ENCODE data around the gene SESTD1. TPM values are rescaled to one million over a fixed set of nuclear protein-coding genes. Genes with fewer than 3 reads are reported as not detected.
A peak's percentile ranks its signal among the peaks of the same experiment; 100 is the strongest.

SESTD1 gene, protein sequence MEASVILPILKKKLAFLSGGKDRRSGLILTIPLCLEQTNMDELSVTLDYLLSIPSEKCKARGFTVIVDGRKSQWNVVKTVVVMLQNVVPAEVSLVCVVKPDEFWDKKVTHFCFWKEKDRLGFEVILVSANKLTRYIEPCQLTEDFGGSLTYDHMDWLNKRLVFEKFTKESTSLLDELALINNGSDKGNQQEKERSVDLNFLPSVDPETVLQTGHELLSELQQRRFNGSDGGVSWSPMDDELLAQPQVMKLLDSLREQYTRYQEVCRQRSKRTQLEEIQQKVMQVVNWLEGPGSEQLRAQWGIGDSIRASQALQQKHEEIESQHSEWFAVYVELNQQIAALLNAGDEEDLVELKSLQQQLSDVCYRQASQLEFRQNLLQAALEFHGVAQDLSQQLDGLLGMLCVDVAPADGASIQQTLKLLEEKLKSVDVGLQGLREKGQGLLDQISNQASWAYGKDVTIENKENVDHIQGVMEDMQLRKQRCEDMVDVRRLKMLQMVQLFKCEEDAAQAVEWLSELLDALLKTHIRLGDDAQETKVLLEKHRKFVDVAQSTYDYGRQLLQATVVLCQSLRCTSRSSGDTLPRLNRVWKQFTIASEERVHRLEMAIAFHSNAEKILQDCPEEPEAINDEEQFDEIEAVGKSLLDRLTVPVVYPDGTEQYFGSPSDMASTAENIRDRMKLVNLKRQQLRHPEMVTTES
- total RNA-seq, result 17.9 and 25.2 TPM in 2 replicates

DNA sequence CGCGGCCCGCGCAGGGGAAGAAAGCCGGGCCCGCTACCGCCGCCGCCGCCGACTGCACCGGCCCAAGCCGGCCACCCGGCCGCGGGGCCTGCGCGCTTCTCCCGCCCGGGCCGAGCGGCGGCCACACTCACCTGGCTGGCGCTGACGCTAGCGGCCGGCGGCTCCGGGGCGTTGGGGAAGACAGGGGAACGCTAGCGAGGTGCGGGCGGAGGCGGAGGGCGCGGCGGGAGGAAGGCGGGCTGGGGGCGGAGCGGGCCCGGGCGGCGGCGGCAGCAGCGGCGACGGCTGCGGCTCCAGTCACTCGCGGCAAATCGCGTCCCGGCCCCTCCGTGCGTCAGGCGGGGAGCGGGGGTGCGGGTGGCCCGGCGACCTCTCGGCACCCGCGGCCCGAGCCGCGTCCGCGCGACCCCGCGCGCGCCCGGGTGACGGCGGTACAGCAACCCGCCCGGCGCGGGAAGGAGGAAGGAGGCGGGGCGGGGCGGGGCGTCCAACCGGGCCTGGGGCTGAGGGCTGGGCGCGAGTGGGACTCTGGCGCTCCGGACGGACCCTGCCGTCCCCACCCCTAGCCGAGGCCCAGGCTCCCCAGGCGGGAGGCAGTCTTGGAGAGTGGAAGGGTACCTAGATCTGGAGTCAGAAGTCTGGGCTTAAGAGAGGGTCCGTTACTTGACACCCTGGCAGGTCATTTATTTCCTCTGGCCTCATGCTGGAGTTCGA lies at the start of gene SESTD1:
TSS of gene SESTD1 (minus strand) at position 465 of the 714 bp plus-strand sequence. CDS start 72,991 bp downstream, outside the sequence.
- DNase-seq (ENCODE audit: low read depth in 2 of 2), result peak; percentile 53 to 64

DNA sequence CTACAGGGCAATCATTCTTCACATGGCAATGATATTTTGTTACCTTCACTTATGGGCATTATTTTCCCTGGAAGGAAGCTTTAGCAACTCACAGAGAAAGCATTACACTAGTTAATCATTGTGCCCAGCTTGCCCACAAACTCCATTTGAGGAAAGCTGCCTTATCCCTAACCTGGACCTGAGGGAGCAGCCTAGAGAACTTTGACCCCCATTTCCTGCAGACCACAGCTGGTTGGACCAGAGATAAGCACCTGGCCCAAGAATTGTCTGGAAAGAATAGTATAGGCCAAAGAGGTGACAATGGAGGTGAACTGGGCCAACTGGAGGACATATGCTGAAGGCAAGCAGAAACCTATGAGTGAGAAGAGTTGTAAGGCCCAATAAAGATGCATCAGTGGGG lies 48.4 kb upstream of the SESTD1 start:
- DNase-seq (ENCODE audit: low read depth in 2 of 2), result no peak

- no peak for DNase-seq (ENCODE audit: low read depth in 2 of 2)
Observed at GRCh38 chr2:179311101-179311500, 46.5 kb upstream of the SESTD1 start.

- DNase-seq (ENCODE audit: low read depth in 2 of 2), result no peak
Observed at GRCh38 chr2:179307616-179308371, 43.2 kb upstream of the SESTD1 start.

DNA sequence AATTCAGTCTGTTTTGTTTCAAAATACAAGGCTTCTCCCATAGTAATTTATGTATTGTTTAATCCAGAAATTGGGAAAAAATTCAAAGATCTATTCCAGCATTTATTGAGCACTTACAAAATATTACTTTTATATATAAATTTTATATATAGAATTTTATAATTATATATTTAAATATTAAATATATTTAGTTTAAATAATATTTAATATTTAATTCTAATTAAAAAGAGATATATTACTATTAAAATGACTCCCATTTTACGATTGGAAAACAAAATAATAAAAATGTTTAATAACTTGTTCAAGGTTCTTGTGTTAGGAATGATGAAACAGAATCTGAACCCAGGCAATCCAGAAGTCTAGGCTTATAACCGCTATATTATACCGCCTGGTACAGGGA lies 40.5 kb upstream of the SESTD1 start:
- no peak for DNase-seq (ENCODE audit: low read depth in 2 of 2)

- DNase-seq (ENCODE audit: low read depth in 2 of 2), result no peak
Observed at GRCh38 chr2:179304424-179304823, 39.8 kb upstream of the SESTD1 start.

- no peak for DNase-seq (ENCODE audit: low read depth in 2 of 2)
Observed at GRCh38 chr2:179302764-179303571, 38.3 kb upstream of the SESTD1 start.

DNA sequence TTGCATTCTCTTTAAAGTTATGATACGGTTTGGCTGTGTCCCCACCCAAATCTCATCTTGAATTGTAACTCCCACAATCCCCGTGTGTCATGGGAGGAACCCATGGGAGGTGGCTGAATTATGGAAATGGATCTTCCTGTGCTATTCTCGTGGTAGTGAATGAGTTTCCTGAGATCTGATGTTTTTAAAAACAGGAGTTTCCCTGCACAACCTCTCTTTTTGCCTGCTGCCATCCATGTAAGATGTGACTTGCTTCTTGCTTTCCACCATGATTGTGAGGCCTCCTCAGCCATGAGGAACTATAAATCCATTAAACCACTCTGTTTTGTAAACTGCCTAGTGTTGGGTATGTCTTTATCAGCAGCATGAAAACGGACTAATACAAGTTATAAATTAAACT lies 37.5 kb upstream of the SESTD1 start:
- DNase-seq (ENCODE audit: low read depth in 2 of 2), result no peak

- no peak for DNase-seq (ENCODE audit: low read depth in 2 of 2)
Observed at GRCh38 chr2:179298666-179299065, 34.0 kb upstream of the SESTD1 start.

DNA sequence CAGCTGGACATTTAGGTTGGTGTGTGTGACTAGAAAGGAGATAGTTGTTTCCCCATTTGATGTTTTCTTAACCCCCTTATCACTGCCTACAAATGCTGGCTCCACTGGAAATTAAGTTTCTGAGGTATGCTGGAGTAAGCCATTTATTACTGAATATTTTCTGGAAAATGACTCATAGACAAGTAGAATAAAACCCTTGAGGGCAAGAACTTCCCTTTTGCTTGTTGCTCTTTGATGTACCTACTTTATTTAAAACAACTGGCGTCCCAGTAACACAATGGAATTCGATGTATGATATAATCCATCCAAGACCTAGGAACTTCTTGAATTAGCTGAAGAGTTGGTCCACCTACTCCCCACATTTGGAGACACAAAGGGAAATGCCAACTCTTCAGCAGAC lies 33.3 kb upstream of the SESTD1 start:
- DNase-seq (ENCODE audit: low read depth in 2 of 2), result no peak

DNA sequence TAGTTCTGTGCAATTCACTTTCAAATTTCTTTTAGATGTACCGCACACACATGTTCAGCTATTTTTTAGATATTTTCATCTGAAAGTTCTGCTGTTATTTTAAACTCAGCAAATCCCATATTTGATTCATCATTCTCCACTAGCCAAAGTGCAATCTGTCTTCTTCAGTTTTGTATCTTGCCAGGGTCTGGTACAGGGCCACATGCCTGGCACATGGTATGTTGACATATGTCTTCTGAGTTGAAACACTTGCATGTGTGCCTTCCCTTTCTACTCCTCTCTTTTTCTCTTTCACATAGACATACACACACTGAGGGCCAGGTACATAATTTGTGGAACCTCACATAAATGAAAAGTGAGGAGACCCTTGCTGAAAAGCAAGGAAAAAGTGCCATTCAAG lies 25.7 kb upstream of the SESTD1 start:
- DNase-seq (ENCODE audit: low read depth in 2 of 2), result no peak

DNA sequence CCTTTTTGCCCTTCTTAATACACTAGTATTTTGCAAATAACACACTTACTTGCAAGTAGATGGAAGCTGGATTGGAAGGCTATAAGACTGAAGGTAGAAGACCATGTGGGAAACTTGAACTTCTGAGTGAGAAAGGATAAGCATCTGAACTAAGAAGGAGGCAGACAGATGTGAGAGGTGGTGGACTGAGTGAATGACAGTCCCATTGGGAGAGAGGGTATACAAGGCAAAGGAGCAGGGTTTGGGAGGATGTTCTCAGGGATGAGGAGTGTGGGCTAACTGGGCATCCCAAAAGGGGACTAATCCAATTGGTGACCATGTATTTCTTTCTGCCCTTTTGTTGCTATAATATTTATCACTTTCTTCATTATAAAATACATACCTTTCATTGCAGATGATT lies 20.4 kb upstream of the SESTD1 start:
- DNase-seq (ENCODE audit: low read depth in 2 of 2), result no peak

GRCh38 chr2:179277429-179278196 lies 13.0 kb upstream of the SESTD1 start:
- no peak for DNase-seq (ENCODE audit: low read depth in 2 of 2)

GRCh38 chr2:179275253-179276012 lies 10.8 kb upstream of the SESTD1 start:
- DNase-seq (ENCODE audit: low read depth in 2 of 2), result no peak

DNA sequence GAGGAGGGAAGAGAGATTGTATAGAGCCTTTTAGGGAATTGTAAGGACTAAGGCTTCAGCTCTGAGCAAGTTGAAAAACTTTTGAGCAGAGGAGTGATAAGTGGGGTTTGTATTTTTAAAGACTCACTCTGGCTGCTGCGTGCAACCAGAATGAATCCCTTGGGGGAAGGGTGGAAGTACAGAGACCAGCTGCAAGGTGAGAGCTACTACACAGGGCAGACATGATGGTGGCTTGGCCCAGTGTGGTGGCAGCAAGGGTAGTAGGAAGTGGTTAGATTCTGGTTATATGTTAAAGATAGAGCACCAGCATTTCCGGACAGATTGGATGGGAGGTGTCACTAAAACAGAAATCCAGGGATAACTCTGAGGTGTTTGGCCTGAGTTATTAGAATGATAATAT lies 10.1 kb upstream of the SESTD1 start:
- no peak for DNase-seq (ENCODE audit: low read depth in 2 of 2)

GRCh38 chr2:179273461-179273962 lies 8.9 kb upstream of the SESTD1 start:
- DNase-seq (ENCODE audit: low read depth in 2 of 2), result no peak

GRCh38 chr2:179272406-179273192 lies 8.0 kb upstream of the SESTD1 start:
- peak; percentile 10 to 25 for DNase-seq (ENCODE audit: low read depth in 2 of 2)

- no peak for DNase-seq (ENCODE audit: low read depth in 2 of 2)
Observed at GRCh38 chr2:179270689-179271088, 6.1 kb upstream of the SESTD1 start.
